Calu3 (cell line): ENCODE measurements around the gene KIZ. TPM values are rescaled to one million over a fixed set of nuclear protein-coding genes. Genes with fewer than 3 reads are reported as not detected.

ENCODE experiments used
- BruUV-seq: library from RNA; stranded (reverse); fragments of 400-500 nt; replicated peaks from 2 replicates; lab custom pipeline; 2021; lab: Mats Ljungman, UMichigan
- CTCF ChIA-PET: fragments of 300-600 bp; sonication (Branson Sonifier 250); formaldehyde crosslinking; loops from one replicate; lab custom pipeline; 2022; ENCODE audit warnings: antibody characterized with exemption; lab: Charles Lee
- DNase-seq: peaks from one replicate; pipeline ENCODE4 v3.0.0; 2022
- H3K27ac Mint-ChIP-seq: one replicate; pipeline ENCODE4 v1.8.0; 2022; ENCODE audit warnings: mixed read lengths; ENCODE audit not compliant: unreplicated experiment
- H3K27me3 Mint-ChIP-seq: one replicate; pipeline ENCODE4 v1.8.0; 2022; ENCODE audit warnings: mixed read lengths; ENCODE audit not compliant: unreplicated experiment
- H3K36me3 Mint-ChIP-seq: one replicate; pipeline ENCODE4 v1.8.0; 2022; ENCODE audit warnings: mild to moderate bottlenecking, moderate library complexity, mixed read lengths; ENCODE audit not compliant: insufficient read depth, unreplicated experiment
- H3K4me1 Mint-ChIP-seq: one replicate; pipeline ENCODE4 v1.8.0; 2022; ENCODE audit warnings: mild to moderate bottlenecking, low read depth, mixed read lengths; ENCODE audit not compliant: unreplicated experiment
- H3K4me3 Mint-ChIP-seq: one replicate; pipeline ENCODE4 v1.8.0; 2022; ENCODE audit warnings: mild to moderate bottlenecking, low read depth, moderate library complexity, mixed read lengths; ENCODE audit not compliant: unreplicated experiment
- H3K9me3 Mint-ChIP-seq: one replicate; pipeline ENCODE4 v1.8.0; 2022; ENCODE audit warnings: low read depth, mixed read lengths; ENCODE audit not compliant: unreplicated experiment
- intact Hi-C: fragments of 100-400 bp; cut with micrococcal nuclease; formaldehyde crosslinking; loops from one replicate; pipeline ENCODE4 v1.10.0; 2022; ENCODE audit not compliant: unreplicated experiment
- total RNA-seq: library from RNA; stranded (reverse); gene quantifications from 2 replicates; pipeline ENCODE4 v1.2.3, GENCODE V29; 2022
- TF ChIP-seq, protein P1 (sequence below): fragments of 200-600 bp; IDR thresholded peaks from one replicate; pipeline ENCODE4 v1.8.0; 2022; ENCODE audit warnings: antibody characterized with exemption; ENCODE audit not compliant: unreplicated experiment

KIZ gene
- total RNA-seq, 1 experiment from 2014 or later, result 3.3 TPM

DNA sequence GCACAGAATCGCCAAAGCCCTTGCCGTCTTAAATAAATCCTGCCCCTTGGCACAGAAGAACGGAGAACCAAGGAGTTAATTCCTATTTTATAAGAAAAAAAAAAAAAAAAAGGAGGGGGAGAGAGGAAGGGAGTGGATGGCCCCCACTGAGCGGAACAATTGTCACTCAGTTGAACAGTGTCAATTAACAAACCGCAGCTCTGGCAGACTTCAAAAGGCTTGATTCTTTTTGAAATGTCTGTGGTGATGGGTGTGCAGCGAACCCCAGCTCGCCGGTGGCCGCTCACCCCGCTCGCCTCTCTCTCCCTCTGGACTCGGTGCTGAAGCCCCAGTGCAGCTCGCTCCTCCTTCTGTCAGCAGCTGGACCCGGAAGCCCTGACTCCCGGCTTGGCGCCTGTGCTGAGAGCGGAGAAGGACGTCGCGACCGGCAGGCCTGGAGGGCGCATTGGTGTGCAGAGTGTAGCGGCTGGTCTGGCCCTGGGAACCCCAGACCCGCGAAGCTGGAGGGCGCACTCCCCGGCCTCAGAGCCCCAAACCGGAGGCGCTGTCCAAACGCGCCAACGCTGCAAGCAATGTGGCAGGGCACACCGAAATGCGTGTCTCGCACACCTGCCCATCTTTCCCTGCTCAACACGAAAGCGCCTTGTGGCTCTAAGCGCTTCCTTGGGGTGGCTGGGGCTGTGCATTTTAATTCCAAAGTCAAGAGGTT is 23.1 kb upstream of the KIZ start:
- Mint-ChIP-seq H3K9me3 (no peaks in the 10 kb centered on the region), H3K36me3 (no peaks in the 10 kb centered on the region), H3K4me1 (no peaks in the 10 kb centered on the region), H3K27ac (no peak overlapping the region), H3K4me3 (no peak overlapping the region), H3K27me3 (no peaks in the 10 kb centered on the region)
- BruUV-seq, result no TSS peak
- TF ChIP-seq, protein P1, sequence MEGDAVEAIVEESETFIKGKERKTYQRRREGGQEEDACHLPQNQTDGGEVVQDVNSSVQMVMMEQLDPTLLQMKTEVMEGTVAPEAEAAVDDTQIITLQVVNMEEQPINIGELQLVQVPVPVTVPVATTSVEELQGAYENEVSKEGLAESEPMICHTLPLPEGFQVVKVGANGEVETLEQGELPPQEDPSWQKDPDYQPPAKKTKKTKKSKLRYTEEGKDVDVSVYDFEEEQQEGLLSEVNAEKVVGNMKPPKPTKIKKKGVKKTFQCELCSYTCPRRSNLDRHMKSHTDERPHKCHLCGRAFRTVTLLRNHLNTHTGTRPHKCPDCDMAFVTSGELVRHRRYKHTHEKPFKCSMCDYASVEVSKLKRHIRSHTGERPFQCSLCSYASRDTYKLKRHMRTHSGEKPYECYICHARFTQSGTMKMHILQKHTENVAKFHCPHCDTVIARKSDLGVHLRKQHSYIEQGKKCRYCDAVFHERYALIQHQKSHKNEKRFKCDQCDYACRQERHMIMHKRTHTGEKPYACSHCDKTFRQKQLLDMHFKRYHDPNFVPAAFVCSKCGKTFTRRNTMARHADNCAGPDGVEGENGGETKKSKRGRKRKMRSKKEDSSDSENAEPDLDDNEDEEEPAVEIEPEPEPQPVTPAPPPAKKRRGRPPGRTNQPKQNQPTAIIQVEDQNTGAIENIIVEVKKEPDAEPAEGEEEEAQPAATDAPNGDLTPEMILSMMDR, result no peak
- intact Hi-C loops, result no loop called here
- DNase-seq, result no peak
- CTCF ChIA-PET, result interaction anchor here (0.6 kb wide), 1 partner anchor 643 kb away, joined by 3 read pairs; no protein-coding TSS in a partner anchor

- DNase-seq, result no peak
- Mint-ChIP-seq H3K4me3 (no peak overlapping the region), H3K9me3 (no peaks in the 10 kb centered on the region), H3K4me1 (no peaks in the 10 kb centered on the region), H3K27ac (no peak overlapping the region), H3K27me3 (no peaks in the 10 kb centered on the region), H3K36me3 (no peaks in the 10 kb centered on the region)
- CTCF ChIA-PET, result no interaction called here
- BruUV-seq, result no TSS peak
- intact Hi-C loops, result no loop called here
- TF ChIP-seq, protein P1, result no peak
Observed at GRCh38 chr20:21103582-21104465, 22.1 kb upstream of the KIZ start.

DNA sequence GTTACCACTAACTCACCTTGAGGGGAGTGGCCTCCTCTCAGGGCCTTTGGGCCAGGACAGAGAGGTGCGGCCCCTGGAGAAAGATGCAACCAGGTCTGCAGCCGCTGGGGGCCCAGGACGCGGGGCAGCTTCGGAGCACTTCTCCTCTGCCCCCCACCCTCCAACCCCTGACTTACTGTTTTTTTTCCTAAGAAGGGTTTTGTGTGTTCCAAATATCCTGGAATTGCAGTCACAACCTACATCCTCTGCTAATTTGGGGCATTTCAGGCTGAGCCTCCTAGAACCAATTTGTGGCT is 21.5 kb upstream of the KIZ start:
- BruUV-seq, result no TSS peak
- Mint-ChIP-seq H3K4me3 (no peak overlapping the region), H3K36me3 (no peaks in the 10 kb centered on the region), H3K9me3 (no peaks in the 10 kb centered on the region), H3K27me3 (no peaks in the 10 kb centered on the region), H3K4me1 (no peaks in the 10 kb centered on the region), H3K27ac (no peak overlapping the region)
- CTCF ChIA-PET, result no interaction called here
- DNase-seq, result no peak
- intact Hi-C loops, result no loop called here
- TF ChIP-seq, protein P1, result no peak

GRCh38 chr20:21104921-21105320 is 21.0 kb upstream of the KIZ start:
- intact Hi-C loops, result no loop called here
- H3K9me3 Mint-ChIP-seq, result no peaks in the 10 kb centered on the region
- H3K27ac Mint-ChIP-seq, result no peak overlapping the region
- H3K27me3 Mint-ChIP-seq, result no peaks in the 10 kb centered on the region
- H3K4me1 Mint-ChIP-seq, result no peaks in the 10 kb centered on the region
- DNase-seq, result no peak
- H3K36me3 Mint-ChIP-seq, result no peaks in the 10 kb centered on the region
- CTCF ChIA-PET, result no interaction called here
- TF ChIP-seq, protein P1, result no peak
- no peak overlapping the region for H3K4me3 Mint-ChIP-seq
- no TSS peak for BruUV-seq
